Measurements from ENCODE around the gene RUFY4.

RUFY4 gene

DNA sequence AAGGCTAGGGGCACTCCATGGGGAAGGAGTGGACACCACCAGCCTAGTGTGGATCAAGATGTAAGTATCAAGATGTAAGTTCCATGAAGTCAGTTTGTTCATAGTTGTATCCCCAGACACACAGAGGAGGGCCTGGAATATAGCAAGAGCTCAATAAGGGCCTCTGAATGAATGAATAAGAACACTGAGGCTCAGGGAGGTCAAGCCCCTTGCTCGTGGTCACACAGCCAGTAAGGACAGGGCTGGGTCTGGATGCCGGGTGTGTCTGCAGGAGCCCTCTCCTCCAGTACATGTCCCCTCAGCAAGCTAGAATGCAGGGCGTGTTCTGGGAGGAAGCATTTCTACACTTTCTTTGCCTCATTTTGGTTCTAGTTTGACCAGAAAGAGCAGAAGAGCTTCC lies 2.9 kb downstream of the RUFY4 start:
- TF ChIP-seq ZFX (IDR thresholded peaks at IDR 0.05; ENCODE audit: borderline replicate concordance) = no peak
- TF ChIP-seq, protein P1, sequence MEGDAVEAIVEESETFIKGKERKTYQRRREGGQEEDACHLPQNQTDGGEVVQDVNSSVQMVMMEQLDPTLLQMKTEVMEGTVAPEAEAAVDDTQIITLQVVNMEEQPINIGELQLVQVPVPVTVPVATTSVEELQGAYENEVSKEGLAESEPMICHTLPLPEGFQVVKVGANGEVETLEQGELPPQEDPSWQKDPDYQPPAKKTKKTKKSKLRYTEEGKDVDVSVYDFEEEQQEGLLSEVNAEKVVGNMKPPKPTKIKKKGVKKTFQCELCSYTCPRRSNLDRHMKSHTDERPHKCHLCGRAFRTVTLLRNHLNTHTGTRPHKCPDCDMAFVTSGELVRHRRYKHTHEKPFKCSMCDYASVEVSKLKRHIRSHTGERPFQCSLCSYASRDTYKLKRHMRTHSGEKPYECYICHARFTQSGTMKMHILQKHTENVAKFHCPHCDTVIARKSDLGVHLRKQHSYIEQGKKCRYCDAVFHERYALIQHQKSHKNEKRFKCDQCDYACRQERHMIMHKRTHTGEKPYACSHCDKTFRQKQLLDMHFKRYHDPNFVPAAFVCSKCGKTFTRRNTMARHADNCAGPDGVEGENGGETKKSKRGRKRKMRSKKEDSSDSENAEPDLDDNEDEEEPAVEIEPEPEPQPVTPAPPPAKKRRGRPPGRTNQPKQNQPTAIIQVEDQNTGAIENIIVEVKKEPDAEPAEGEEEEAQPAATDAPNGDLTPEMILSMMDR (IDR thresholded peaks at IDR 0.05) = no peak
- no peak overlapping the region for H3K27ac ChIP-seq

DNA sequence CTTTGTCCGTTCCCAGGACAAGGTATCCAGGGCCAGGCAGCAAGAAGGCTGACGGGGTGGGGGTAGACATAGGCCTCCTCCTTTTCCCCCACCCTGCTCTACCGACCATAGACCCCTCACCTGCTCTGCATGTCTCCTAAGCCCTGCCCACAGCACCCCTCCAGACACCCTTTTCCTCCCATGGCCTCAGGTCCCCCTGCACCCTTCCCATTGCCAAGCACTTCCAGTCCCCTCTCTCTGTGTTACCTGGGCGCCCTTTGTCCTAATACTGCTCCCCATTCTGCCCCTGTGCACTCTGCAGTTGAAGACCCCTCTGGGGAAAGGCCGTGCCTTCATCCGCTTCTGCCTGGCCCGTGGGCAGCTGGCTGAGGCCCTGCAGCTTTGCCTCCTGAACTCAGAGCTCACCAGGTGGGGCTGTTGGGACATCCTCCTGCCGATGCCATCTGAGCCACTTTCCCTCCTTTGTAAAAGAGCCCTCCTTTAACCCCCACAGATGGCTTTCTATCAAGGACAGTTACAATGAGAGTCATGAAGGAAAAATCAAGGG lies 3.5 kb downstream of the RUFY4 start:
- TF ChIP-seq, protein P1 (IDR thresholded peaks at IDR 0.05) = no peak
- TF ChIP-seq ZFX (IDR thresholded peaks at IDR 0.05; ENCODE audit: borderline replicate concordance) = no peak
- H3K27ac ChIP-seq = no peak overlapping the region

DNA sequence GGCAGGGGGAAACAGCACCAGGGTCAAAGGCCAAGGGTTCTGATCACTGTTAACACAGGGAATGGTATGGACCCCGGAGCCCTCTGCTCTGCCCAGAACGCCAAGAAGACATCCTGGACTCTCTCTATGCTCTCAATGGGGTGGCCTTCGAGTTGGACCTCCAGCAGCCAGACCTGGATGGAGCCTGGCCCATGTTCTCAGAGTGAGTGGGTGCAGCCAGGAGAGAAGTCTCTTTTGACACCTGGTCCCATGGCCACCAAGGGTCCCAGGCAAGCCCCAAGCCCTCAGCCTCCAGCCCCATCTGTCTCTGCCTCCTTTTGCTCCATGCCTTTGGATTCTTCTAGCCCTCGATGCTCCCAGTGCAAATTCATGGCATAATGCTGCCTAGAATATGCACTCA lies 4.1 kb downstream of the RUFY4 start:
- no peak overlapping the region for H3K27ac ChIP-seq
- TF ChIP-seq ZFX (IDR thresholded peaks at IDR 0.05; ENCODE audit: borderline replicate concordance) = no peak
- TF ChIP-seq, protein P1 (IDR thresholded peaks at IDR 0.05) = no peak

DNA sequence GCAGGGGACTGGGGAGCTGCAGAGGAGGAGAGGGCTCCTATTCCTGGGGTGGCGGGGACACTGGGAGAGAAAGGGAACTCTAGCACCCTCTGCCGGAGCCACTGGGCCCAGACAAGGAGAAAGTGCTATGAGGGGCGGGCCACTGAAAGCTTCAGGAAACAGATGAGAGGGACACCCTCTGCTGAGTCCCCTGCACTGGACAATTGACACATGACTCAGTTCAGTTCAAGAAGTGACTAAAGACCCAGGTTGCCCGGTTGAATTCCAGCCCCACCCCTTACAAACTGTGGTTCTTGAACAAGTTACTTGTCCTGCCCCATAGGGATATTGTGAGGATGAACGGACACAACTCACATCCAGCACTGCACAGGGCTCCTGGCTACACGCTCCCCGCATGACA lies 5.0 kb downstream of the RUFY4 start:
- no peak overlapping the region for H3K27ac ChIP-seq
- TF ChIP-seq, protein P1 (IDR thresholded peaks at IDR 0.05) = peak; percentile 73
- no peak for TF ChIP-seq ZFX (IDR thresholded peaks at IDR 0.05; ENCODE audit: borderline replicate concordance)

DNA sequence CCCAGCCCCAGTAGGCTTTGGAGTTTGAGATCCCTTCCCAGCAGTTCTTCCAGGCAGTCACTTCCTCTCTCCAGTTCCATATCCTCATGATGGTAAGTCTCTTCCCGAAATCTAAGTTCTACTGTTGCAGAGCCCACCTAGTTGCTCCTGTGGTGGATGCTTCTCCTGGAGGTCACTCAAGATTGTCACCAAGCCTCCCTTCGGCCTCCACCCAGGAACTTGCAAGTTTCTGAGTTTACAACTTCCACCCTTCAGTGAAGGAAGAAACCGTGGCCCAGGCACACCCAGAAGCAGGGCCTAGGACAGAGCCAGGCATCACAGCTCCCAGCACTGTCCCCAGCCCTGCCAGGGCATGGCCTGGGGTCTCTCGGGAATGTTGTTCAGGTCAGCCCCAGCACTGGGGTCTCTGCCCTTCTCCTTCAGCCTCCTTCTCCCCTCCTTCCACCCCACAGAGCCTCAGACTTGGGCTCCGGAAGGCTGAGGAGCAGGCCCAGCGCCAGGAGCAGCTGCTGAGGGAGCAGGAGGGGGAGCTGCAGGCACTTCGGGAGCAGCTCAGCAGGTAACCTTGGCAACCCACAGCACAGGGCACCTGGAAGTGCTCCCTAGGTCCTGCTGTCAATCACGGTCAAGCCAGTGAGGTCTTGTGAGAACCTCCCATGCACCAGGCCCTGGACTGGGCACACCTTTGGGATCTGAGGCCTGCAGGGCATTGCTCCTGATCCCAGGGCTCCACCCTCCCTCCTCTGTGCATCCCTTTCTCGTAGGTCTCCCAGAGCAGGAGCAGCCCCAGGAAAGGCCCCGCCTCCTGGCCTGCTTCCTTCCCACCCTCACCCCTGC lies 7.1 kb downstream of the RUFY4 start:
- no peak for TF ChIP-seq ZFX (IDR thresholded peaks at IDR 0.05; ENCODE audit: borderline replicate concordance)
- TF ChIP-seq, protein P1 (IDR thresholded peaks at IDR 0.05) = no peak

DNA sequence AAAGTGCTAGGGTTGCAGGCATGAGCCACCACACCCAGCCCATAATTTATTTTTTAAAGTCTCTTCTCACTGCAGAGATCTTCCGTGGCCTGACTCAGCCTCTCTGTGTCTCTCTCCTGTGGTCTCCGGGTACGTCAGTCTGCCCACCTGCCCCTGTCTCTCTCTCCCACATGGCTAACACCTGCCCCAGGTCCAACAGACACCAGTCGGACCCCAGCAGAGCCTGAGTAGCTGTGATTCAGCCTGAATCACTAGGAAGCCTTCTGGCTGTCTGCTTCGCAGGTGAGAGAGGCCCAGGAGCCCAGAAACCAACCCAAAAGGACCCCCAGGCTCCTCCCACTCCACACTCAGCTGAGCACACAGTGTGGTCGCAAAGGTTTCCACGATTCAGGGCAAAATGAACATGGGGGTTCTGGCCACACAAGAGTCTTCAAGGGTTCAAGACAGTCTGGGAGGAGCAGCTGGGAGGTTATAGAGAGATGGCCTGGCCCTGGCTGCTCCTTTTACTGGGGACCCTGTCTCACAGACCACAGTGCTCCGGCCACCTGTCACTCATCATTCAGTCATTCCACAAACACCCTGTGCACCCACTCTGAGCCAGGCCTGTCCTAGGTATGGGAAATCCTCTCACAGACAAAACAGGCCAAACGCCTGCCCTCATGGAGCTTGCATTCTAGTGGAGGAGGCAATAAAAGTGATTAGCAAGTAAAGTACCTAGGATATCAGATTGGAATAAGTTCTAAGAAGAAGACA lies 8.6 kb downstream of the RUFY4 start:
- TF ChIP-seq, protein P1 (IDR thresholded peaks at IDR 0.05) = no peak
- no peak for TF ChIP-seq ZFX (IDR thresholded peaks at IDR 0.05; ENCODE audit: borderline replicate concordance)

More for the DNA sequence above, 7.1 kb downstream of the RUFY4 start:
- no peak overlapping the region for H3K27ac ChIP-seq

More for the DNA sequence above, 8.6 kb downstream of the RUFY4 start:
- no peak overlapping the region for H3K27ac ChIP-seq

Data from 22Rv1 (cell line).